Measurements from ENCODE around the gene TOM1L2.
"Not testable (repeated sequence)": the region's sequence is repeated elsewhere in the genome, so short reads cannot be mapped to it uniquely, and the experiment has no call there.

Gene TOM1L2

GRCh38 chr17:17966399-17966798, 5.8 kb downstream of the TOM1L2 start:
- no peak for DNase-seq

GRCh38 chr17:17965152-17965721, 7.0 kb downstream of the TOM1L2 start:
- DNase-seq: no peak

GRCh38 chr17:17964710-17965109, 7.5 kb downstream of the TOM1L2 start:
- DNase-seq: no peak

GRCh38 chr17:17963694-17964436, 8.3 kb downstream of the TOM1L2 start:
- no peak for DNase-seq

- DNase-seq: no peak
Measured at GRCh38 chr17:17963066-17963465, 9.1 kb downstream of the TOM1L2 start.

GRCh38 chr17:17960500-17961030, 11.6 kb downstream of the TOM1L2 start:
- no peak for DNase-seq

GRCh38 chr17:17959520-17960361, 12.5 kb downstream of the TOM1L2 start:
- no peak for DNase-seq

- no peak for DNase-seq
Measured at GRCh38 chr17:17958982-17959381, 13.2 kb downstream of the TOM1L2 start.

GRCh38 chr17:17957584-17957916, 14.7 kb downstream of the TOM1L2 start:
- no peak for DNase-seq

- not testable (repeated sequence) for DNase-seq
Measured at GRCh38 chr17:17955790-17956341, 16.3 kb downstream of the TOM1L2 start.

- no peak for DNase-seq
Measured at GRCh38 chr17:17954079-17954478, 18.1 kb downstream of the TOM1L2 start.

- no peak for DNase-seq
Measured at GRCh38 chr17:17952691-17953090, 19.5 kb downstream of the TOM1L2 start.

GRCh38 chr17:17951524-17951923, 20.7 kb downstream of the TOM1L2 start:
- no peak for DNase-seq

GRCh38 chr17:17950806-17951205, 21.4 kb downstream of the TOM1L2 start:
- no peak for DNase-seq

GRCh38 chr17:17950347-17950746, 21.9 kb downstream of the TOM1L2 start:
- DNase-seq: no peak

GRCh38 chr17:17947966-17948365, 24.2 kb downstream of the TOM1L2 start:
- DNase-seq: no peak

- no peak for DNase-seq
Measured at GRCh38 chr17:17947309-17947708, 24.9 kb downstream of the TOM1L2 start.

- DNase-seq: no peak
Measured at GRCh38 chr17:17946093-17946492, 26.1 kb downstream of the TOM1L2 start.

GRCh38 chr17:17944743-17945142, 27.5 kb downstream of the TOM1L2 start:
- no peak for DNase-seq

GRCh38 chr17:17944242-17944641, 28.0 kb downstream of the TOM1L2 start:
- no peak for DNase-seq

- no peak for DNase-seq
Measured at GRCh38 chr17:17943281-17943984, 28.8 kb downstream of the TOM1L2 start.

GRCh38 chr17:17942846-17943245, 29.4 kb downstream of the TOM1L2 start:
- no peak for DNase-seq

GRCh38 chr17:17941015-17941414, 31.2 kb downstream of the TOM1L2 start:
- no peak for DNase-seq
